Upper lobe of left lung (tissue), 6 donors: Measurements from ENCODE around the gene MPO. TPM values are rescaled to one million over a fixed set of nuclear protein-coding genes. Genes with fewer than 3 reads are reported as not detected.

Source experiments
- ATAC-seq, 2 donors: fragments of 200-7000 bp; cut with Tn5 transposase; one replicate each; pipeline ENCODE4 v1.9.1; 2022; ENCODE audit warnings: mild to moderate bottlenecking in 2 of 2, moderate library complexity in 2 of 2; ENCODE audit not compliant: low FRiP score in 2 of 2
- DNase-seq, 2 donors: peaks; one replicate each; pipeline ENCODE4 v3.0.0-alpha.2; 2019 to 2020
- H3K27ac ChIP-seq, 4 donors: fragments of 200-600 bp; sonication (generic); one replicate each; pipeline ENCODE4 v1.5.1; 2016 to 2019
- H3K27me3 ChIP-seq, 4 donors: fragments of 200-600 bp; sonication (generic); one replicate each; pipeline ENCODE4 v1.5.1; 2017 to 2019
- H3K36me3 ChIP-seq, 4 donors: fragments of 200-600 bp; sonication (generic); one replicate each; pipeline ENCODE4 v1.5.1; 2016 to 2019
- H3K4me1 ChIP-seq, 4 donors: fragments of 200-600 bp; sonication (generic); one replicate each; pipeline ENCODE4 v1.5.1; 2018 to 2019
- H3K4me3 ChIP-seq, 4 donors: fragments of 200-600 bp; sonication (generic); one replicate each; pipeline ENCODE4 v1.5.1; 2017 to 2019; ENCODE audit warnings: mild to moderate bottlenecking in 2 of 4, moderate library complexity in 1 of 4
- H3K9me3 ChIP-seq, 4 donors: fragments of 200-600 bp; sonication (generic); one replicate each; pipeline ENCODE4 v1.5.1; 2018 to 2019
- CTCF ChIP-seq, 6 experiments: fragments of 450-650 bp in 4 of 6; fragments of 200-600 bp in 2 of 6; sonication (generic) in 2 of 6; IDR thresholded peaks; one replicate each; pipeline ENCODE4 v1.5.1; 2016 to 2019; ENCODE audit warnings: antibody characterized with exemption in 6 of 6
- EP300 ChIP-seq, 4 donors: sonication (generic); formaldehyde crosslinking; IDR thresholded peaks; one replicate each; pipeline ENCODE4 v1.5.1; 2017; ENCODE audit warnings: antibody characterized with exemption in 4 of 4, control low read depth in 2 of 4
- POLR2A ChIP-seq, 4 donors: fragments of 450-650 bp; IDR thresholded peaks; one replicate each; pipeline ENCODE4 v1.5.1; 2016 to 2017; ENCODE audit warnings: antibody characterized with exemption in 4 of 4, mild to moderate bottlenecking in 2 of 4
- POLR2AphosphoS5 ChIP-seq, 2 donors: sonication (generic); formaldehyde crosslinking; IDR thresholded peaks; one replicate each; pipeline ENCODE4 v1.5.1; 2017; ENCODE audit warnings: antibody characterized with exemption in 2 of 2
- WGBS, 2 donors: methylation state at CpG; one replicate each; pipeline ENCODE4 v1.1.5; 2017 to 2018; 5-methylcytosine and 5-hydroxymethylcytosine counted together
- total RNA-seq, 6 donors: library from RNA; depleted of rRNA in 4 of 6; stranded (reverse); fragments of >200 nt in 4 of 6; gene quantifications; one replicate each; pipeline versions ENCODE4 v1.1.0 to v1.2.1, GENCODE V29; 2016 to 2021
- donor health status: DM: no; HTN: no; CAD: no; lungs with moderate emphysema.
- donor health status: DM: no; HTN: yes; CAD: no; lungs with severe emphysema.

Gene MPO
- total RNA-seq, 6 donors from 2014 or later: 0.71 to 4.6 (median 1.0) TPM

- 66 to 81% methylated on average over 28 to 30 of the region's 36 CpGs for WGBS, 2 donors
- TF ChIP-seq POLR2AphosphoS5 (IDR thresholded peaks at IDR 0.05) (no peak), POLR2A (IDR thresholded peaks at IDR 0.05) (no peak), CTCF (IDR thresholded peaks at IDR 0.05) (no peak), EP300 (IDR thresholded peaks at IDR 0.05) (no peak)
- ATAC-seq: no peak
These were observed 2.7 kb downstream of the MPO start for GRCh38 chr17:58277802-58278595.

GRCh38 chr17:58277107-58277801 is 3.5 kb downstream of the MPO start:
- DNase-seq (no peak), ATAC-seq (no peak)
- Histone ChIP-seq H3K27me3 (peaks cover 0 to 5% (median 0%) of the 10 kb centered on the region in 4 donors), H3K36me3 (no peaks in the 10 kb centered on the region), H3K27ac (no peak overlapping the region), H3K4me3 (no peak overlapping the region), H3K4me1 (peaks cover 3 to 21% (median 11%) of the 10 kb centered on the region in 4 donors), H3K9me3 (no peaks in the 10 kb centered on the region)
- no peak for TF ChIP-seq EP300 (IDR thresholded peaks at IDR 0.05)
- no peak for TF ChIP-seq CTCF (IDR thresholded peaks at IDR 0.05)
- WGBS, 2 donors: 44 to 59% methylated on average over 5 of the region's 5 CpGs

More at GRCh38 chr17:58277802-58278595, 2.7 kb downstream of the MPO start:
- H3K4me1 ChIP-seq: peaks cover 3 to 21% (median 11%) of the 10 kb centered on the region in 4 donors
- peak in 1 of 2 donors; percentile 79 for DNase-seq
- H3K27me3 ChIP-seq: peaks cover 0 to 5% (median 0%) of the 10 kb centered on the region in 4 donors
- no peak overlapping the region for H3K4me3 ChIP-seq
- H3K36me3 ChIP-seq: no peaks in the 10 kb centered on the region
- H3K27ac ChIP-seq: peak overlapping the region in 3 of 4 donors; percentile 1 to 53 (median 21)
- H3K9me3 ChIP-seq: no peaks in the 10 kb centered on the region

- Histone ChIP-seq H3K27me3 (peaks cover 0 to 5% (median 0%) of the 10 kb centered on the region in 4 donors), H3K27ac (no peak overlapping the region), H3K4me1 (peaks cover 3 to 21% (median 11%) of the 10 kb centered on the region in 4 donors), H3K36me3 (no peaks in the 10 kb centered on the region), H3K9me3 (no peaks in the 10 kb centered on the region), H3K4me3 (no peak overlapping the region)
- TF ChIP-seq POLR2A (IDR thresholded peaks at IDR 0.05): no peak
- TF ChIP-seq POLR2AphosphoS5 (IDR thresholded peaks at IDR 0.05): no peak
- no peak for TF ChIP-seq EP300 (IDR thresholded peaks at IDR 0.05)
- TF ChIP-seq CTCF (IDR thresholded peaks at IDR 0.05): no peak
- no peak for DNase-seq
- 52% methylated on average over 2 of the region's 2 CpGs; no CpG with 5 or more reads in 1 of the 2 donors for WGBS, 2 donors
- no peak for ATAC-seq
These were observed 4.3 kb downstream of the MPO start for GRCh38 chr17:58276423-58276822.

GRCh38 chr17:58275417-58275816 is 5.3 kb downstream of the MPO start:
- ATAC-seq: no peak
- peaks cover 0 to 5% (median 0%) of the 10 kb centered on the region in 4 donors for H3K27me3 ChIP-seq
- H3K9me3 ChIP-seq: no peaks in the 10 kb centered on the region
- H3K27ac ChIP-seq: no peak overlapping the region
- WGBS, 2 donors: 78 to 82% methylated on average over 8 to 10 of the region's 10 CpGs
- H3K36me3 ChIP-seq: no peaks in the 10 kb centered on the region
- no peak overlapping the region for H3K4me3 ChIP-seq
- no peak for DNase-seq
- H3K4me1 ChIP-seq: peaks cover 3 to 21% (median 11%) of the 10 kb centered on the region in 4 donors
- TF ChIP-seq POLR2AphosphoS5 (IDR thresholded peaks at IDR 0.05): no peak
- TF ChIP-seq CTCF (IDR thresholded peaks at IDR 0.05): no peak
- no peak for TF ChIP-seq EP300 (IDR thresholded peaks at IDR 0.05)
- TF ChIP-seq POLR2A (IDR thresholded peaks at IDR 0.05): no peak
